Neural progenitor cell (in vitro differentiated cells): ENCODE results near the gene CALCR. TPM values are rescaled to one million over a fixed set of nuclear protein-coding genes. Genes with fewer than 3 reads are reported as not detected.

Experiments used
- DNase-seq: peaks from one replicate; pipeline ENCODE4 v3.0.0-alpha.2; 2016; ENCODE audit warnings: low spot score
- H2AFZ ChIP-seq: fragments of 200-600 bp; sonication (generic); replicated peaks from 2 replicates; pipeline ENCODE4 v1.6.1; 2016; ENCODE audit warnings: antibody characterized with exemption
- H3F3A ChIP-seq: fragments of 200-600 bp; sonication (generic); 2 replicates; pipeline ENCODE4 v1.6.1; 2016; ENCODE audit warnings: antibody characterized with exemption, low read depth
- H3K27ac ChIP-seq: fragments of 200-600 bp; sonication (generic); 2 replicates; pipeline ENCODE4 v1.5.1; 2016; ENCODE audit warnings: mild to moderate bottlenecking
- H3K27me3 ChIP-seq: fragments of 200-600 bp; sonication (generic); 2 replicates; pipeline ENCODE4 v1.6.1; 2016; ENCODE audit warnings: mild to moderate bottlenecking, moderate library complexity
- H3K36me3 ChIP-seq: fragments of 200-600 bp; sonication (generic); 2 replicates; pipeline ENCODE4 v1.5.1; 2016
- H3K4me1 ChIP-seq: fragments of 200-600 bp; sonication (generic); 2 replicates; pipeline ENCODE4 v1.6.1; 2016; ENCODE audit warnings: mixed run types
- H3K4me2 ChIP-seq: fragments of 200-600 bp; sonication (generic); 2 replicates; pipeline ENCODE4 v1.6.1; 2016
- H3K4me3 ChIP-seq: fragments of 200-600 bp; sonication (generic); 2 replicates; pipeline ENCODE4 v1.5.1; 2016
- H3K79me2 ChIP-seq: fragments of 200-600 bp; sonication (generic); 2 replicates; pipeline ENCODE4 v1.6.1; 2016; ENCODE audit warnings: low read depth
- H3K9ac ChIP-seq: fragments of 200-600 bp; sonication (generic); 2 replicates; pipeline ENCODE4 v1.6.1; 2016
- H3K9me3 ChIP-seq: fragments of 200-600 bp; sonication (generic); 2 replicates; pipeline ENCODE4 v1.5.1; 2016; ENCODE audit warnings: low read depth
- H4K20me1 ChIP-seq: fragments of 200-600 bp; sonication (generic); 2 replicates; pipeline ENCODE4 v1.6.1; 2016; ENCODE audit warnings: low read depth
- H3K27ac Mint-ChIP-seq: 3 replicates; pipeline ENCODE4 v1.8.0; 2021; ENCODE audit warnings: mixed read lengths
- H3K27me3 Mint-ChIP-seq: 2 replicates; pipeline ENCODE4 v1.8.0; 2022; ENCODE audit warnings: low read depth, mild to moderate bottlenecking, inconsistent platforms, moderate library complexity, mixed read lengths; ENCODE audit not compliant: insufficient read depth
- H3K36me3 Mint-ChIP-seq: 3 replicates; pipeline ENCODE4 v1.8.0; 2021; ENCODE audit warnings: mixed read lengths
- H3K4me1 Mint-ChIP-seq: 3 replicates; pipeline ENCODE4 v1.8.0; 2021; ENCODE audit warnings: mixed read lengths
- H3K4me3 Mint-ChIP-seq: 3 replicates; pipeline ENCODE4 v1.8.0; 2021; ENCODE audit warnings: mild to moderate bottlenecking, moderate library complexity, mixed read lengths
- H3K9me3 Mint-ChIP-seq: 3 replicates; pipeline ENCODE4 v1.8.0; 2020; ENCODE audit warnings: mixed read lengths
- CTCF ChIP-seq: fragments of 200-600 bp; sonication (generic); IDR thresholded peaks from 2 replicates; pipeline ENCODE4 v1.5.1; 2017; ENCODE audit warnings: antibody characterized with exemption, mild to moderate bottlenecking
- EZH2 ChIP-seq: fragments of 200-600 bp; sonication (generic); IDR thresholded peaks from 2 replicates; pipeline ENCODE4 v1.6.1; 2017; ENCODE audit warnings: antibody characterized with exemption, mild to moderate bottlenecking, moderate library complexity
- EZH2phosphoT487 ChIP-seq: fragments of 200-600 bp; sonication (generic); IDR thresholded peaks from 2 replicates; pipeline ENCODE4 v1.6.1; 2017; ENCODE audit warnings: antibody characterized with exemption
- total RNA-seq: library from RNA; depleted of rRNA; stranded (reverse); fragments of >200 nt; gene quantifications from 2 replicates; pipeline ENCODE4 v1.2.3, GENCODE V29; 2015; ENCODE audit warnings: low replicate concordance

CALCR gene
- total RNA-seq, 1 donor from 2014 or later, result not detected

DNA sequence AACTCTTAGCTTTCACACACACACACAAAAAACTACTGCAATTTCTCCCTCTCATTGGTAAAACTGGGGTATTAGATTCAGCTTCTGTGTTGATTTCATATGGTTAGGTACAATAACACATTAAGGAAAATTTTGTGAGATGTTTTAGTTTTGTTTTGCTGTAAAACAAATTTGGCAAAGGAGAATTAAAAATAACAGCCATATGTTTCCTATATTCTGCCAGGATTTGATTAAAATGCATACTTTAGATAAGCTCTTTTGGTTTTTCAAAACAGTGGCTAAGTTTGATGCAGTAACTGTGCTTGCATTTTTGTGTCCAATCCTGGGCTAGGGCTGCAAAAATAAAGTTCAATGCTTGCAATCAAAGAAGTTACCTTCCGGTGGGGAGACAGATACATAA lies 126.3 kb downstream of the CALCR start:
- Mint-ChIP-seq H3K36me3 (no peaks in the 10 kb centered on the region), H3K4me1 (no peaks in the 10 kb centered on the region), H3K4me3 (no peak overlapping the region), H3K27me3 (no peaks in the 10 kb centered on the region), H3K9me3 (no peaks in the 10 kb centered on the region), H3K27ac (no peak overlapping the region)
- Histone ChIP-seq H4K20me1 (no peaks in the 10 kb centered on the region), H3K9ac (no peak overlapping the region), H3K27ac (no peak overlapping the region), H3K36me3 (no peaks in the 10 kb centered on the region), H3F3A (no peaks in the 10 kb centered on the region), H3K4me3 (no peak overlapping the region), H3K4me1 (no peaks in the 10 kb centered on the region), H2AFZ (no peak overlapping the region), H3K9me3 (no peaks in the 10 kb centered on the region), H3K79me2 (no peaks in the 10 kb centered on the region), H3K27me3 (no peaks in the 10 kb centered on the region), H3K4me2 (no peak overlapping the region)
- no peak for DNase-seq
- TF ChIP-seq CTCF, result no peak
- no peak for TF ChIP-seq EZH2phosphoT487
- TF ChIP-seq EZH2, result no peak

DNA sequence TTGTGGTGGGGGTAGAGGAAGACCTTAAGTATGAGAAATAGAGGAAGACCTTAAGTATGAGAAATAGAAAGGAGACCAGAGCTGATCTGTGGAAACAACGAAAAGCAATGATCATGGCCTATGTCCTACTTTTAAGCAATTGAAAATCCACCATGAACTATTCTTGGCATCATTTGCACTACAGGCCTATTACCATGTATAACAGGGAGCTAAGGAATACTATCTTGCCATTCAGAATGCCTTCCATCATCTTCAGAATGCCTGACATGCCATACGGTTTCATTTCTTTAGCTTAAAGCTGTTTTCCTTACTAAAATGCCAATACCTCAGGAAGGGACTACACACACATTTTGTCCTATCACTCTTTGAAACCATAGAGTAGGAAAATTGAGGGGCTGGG lies 127.0 kb downstream of the CALCR start:
- H3K9ac ChIP-seq, result no peak overlapping the region
- H3K79me2 ChIP-seq, result no peaks in the 10 kb centered on the region
- no peaks in the 10 kb centered on the region for H4K20me1 ChIP-seq
- H3K27ac ChIP-seq, result no peak overlapping the region
- no peaks in the 10 kb centered on the region for H3K9me3 ChIP-seq
- Mint-ChIP-seq H3K4me3 (no peak overlapping the region), H3K36me3 (no peaks in the 10 kb centered on the region), H3K4me1 (no peaks in the 10 kb centered on the region), H3K9me3 (no peaks in the 10 kb centered on the region), H3K27me3 (no peaks in the 10 kb centered on the region), H3K27ac (no peak overlapping the region)
- no peaks in the 10 kb centered on the region for H3K4me1 ChIP-seq
- H3K4me3 ChIP-seq, result no peak overlapping the region
- DNase-seq, result no peak
- no peaks in the 10 kb centered on the region for H3F3A ChIP-seq
- no peak overlapping the region for H2AFZ ChIP-seq
- H3K27me3 ChIP-seq, result no peaks in the 10 kb centered on the region
- H3K36me3 ChIP-seq, result no peaks in the 10 kb centered on the region
- no peak overlapping the region for H3K4me2 ChIP-seq
- TF ChIP-seq EZH2 (no peak), EZH2phosphoT487 (no peak), CTCF (no peak)

GRCh38 chr7:93442478-93443224 lies 131.9 kb downstream of the CALCR start:
- Histone ChIP-seq H3K27ac (no peak overlapping the region), H3K9ac (no peak overlapping the region), H3K4me3 (no peak overlapping the region), H3F3A (no peaks in the 10 kb centered on the region), H3K79me2 (no peaks in the 10 kb centered on the region), H2AFZ (no peak overlapping the region), H3K9me3 (no peaks in the 10 kb centered on the region), H3K36me3 (no peaks in the 10 kb centered on the region), H3K4me2 (no peak overlapping the region), H4K20me1 (no peaks in the 10 kb centered on the region), H3K27me3 (no peaks in the 10 kb centered on the region), H3K4me1 (no peaks in the 10 kb centered on the region)
- Mint-ChIP-seq H3K4me1 (no peaks in the 10 kb centered on the region), H3K27ac (no peak overlapping the region), H3K9me3 (no peaks in the 10 kb centered on the region), H3K4me3 (no peak overlapping the region), H3K27me3 (no peaks in the 10 kb centered on the region), H3K36me3 (no peaks in the 10 kb centered on the region)
- no peak for TF ChIP-seq EZH2phosphoT487
- TF ChIP-seq EZH2, result no peak
- peak; percentile 70 for TF ChIP-seq CTCF
- peak; percentile 61 for DNase-seq
